ENCODE measurements around the gene PIK3CG. TPM values are rescaled to one million over a fixed set of nuclear protein-coding genes. Genes with fewer than 3 reads are reported as not detected.

PIK3CG gene
- total RNA-seq, 1 donor = not detected

DNA sequence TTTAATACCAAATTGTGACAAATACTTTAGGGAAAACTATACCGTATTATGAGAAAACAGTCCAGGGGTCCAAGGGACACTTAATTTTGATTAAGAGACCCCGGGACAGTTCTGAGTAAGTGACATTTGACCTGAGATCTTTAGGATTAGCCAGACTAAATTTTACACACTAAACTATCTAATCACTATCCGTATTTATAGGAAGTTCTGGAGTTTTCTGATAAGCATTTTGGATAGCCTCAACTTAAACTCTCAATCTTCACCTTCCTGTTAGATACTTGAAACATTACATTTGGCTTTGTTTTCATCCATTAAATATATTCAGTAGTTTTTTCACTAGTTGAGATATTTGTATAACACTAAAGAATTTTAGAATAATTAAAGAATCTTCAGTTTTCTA lies 5.4 kb downstream of the PIK3CG start:
- H3K4me2 ChIP-seq (ENCODE audit: insufficient read depth, low read length) = no peak overlapping the region
- H3K4me3 ChIP-seq (ENCODE audit: insufficient read depth, low read length) = no peak overlapping the region
- H3K27me3 ChIP-seq (ENCODE audit: insufficient read depth, low read length) = peaks cover 16% of the 10 kb centered on the region
- no peaks in the 10 kb centered on the region for H3K4me1 ChIP-seq (ENCODE audit: insufficient read depth, low read length)
- no peak overlapping the region for H3K27ac ChIP-seq (ENCODE audit: low read depth, low read length)
- no peaks in the 10 kb centered on the region for H3K9me3 ChIP-seq (ENCODE audit: low read depth, low read length)
- TF ChIP-seq, protein P1, sequence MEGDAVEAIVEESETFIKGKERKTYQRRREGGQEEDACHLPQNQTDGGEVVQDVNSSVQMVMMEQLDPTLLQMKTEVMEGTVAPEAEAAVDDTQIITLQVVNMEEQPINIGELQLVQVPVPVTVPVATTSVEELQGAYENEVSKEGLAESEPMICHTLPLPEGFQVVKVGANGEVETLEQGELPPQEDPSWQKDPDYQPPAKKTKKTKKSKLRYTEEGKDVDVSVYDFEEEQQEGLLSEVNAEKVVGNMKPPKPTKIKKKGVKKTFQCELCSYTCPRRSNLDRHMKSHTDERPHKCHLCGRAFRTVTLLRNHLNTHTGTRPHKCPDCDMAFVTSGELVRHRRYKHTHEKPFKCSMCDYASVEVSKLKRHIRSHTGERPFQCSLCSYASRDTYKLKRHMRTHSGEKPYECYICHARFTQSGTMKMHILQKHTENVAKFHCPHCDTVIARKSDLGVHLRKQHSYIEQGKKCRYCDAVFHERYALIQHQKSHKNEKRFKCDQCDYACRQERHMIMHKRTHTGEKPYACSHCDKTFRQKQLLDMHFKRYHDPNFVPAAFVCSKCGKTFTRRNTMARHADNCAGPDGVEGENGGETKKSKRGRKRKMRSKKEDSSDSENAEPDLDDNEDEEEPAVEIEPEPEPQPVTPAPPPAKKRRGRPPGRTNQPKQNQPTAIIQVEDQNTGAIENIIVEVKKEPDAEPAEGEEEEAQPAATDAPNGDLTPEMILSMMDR (IDR thresholded peaks at IDR 0.05; ENCODE audit: extremely low read depth, low read depth, low read length) = no peak
- DNase-seq (ENCODE audit: insufficient read length, low spot score, missing footprints) = no peak
- H3K79me2 ChIP-seq (ENCODE audit: insufficient read depth, low read length) = no peaks in the 10 kb centered on the region
- no peaks in the 10 kb centered on the region for H3K36me3 ChIP-seq (ENCODE audit: insufficient read depth, low read length)
- H2AFZ ChIP-seq (ENCODE audit: low read length) = no peak overlapping the region
- no peaks in the 10 kb centered on the region for H4K20me1 ChIP-seq (ENCODE audit: insufficient read depth, low read length)

- TF ChIP-seq, protein P1 (IDR thresholded peaks at IDR 0.05; ENCODE audit: extremely low read depth, low read depth, low read length) = no peak
- Histone ChIP-seq H3K79me2 (ENCODE audit: insufficient read depth, low read length) (no peaks in the 10 kb centered on the region), H3K27ac (ENCODE audit: low read depth, low read length) (no peak overlapping the region), H3K4me1 (ENCODE audit: insufficient read depth, low read length) (no peaks in the 10 kb centered on the region), H2AFZ (ENCODE audit: low read length) (no peak overlapping the region), H3K4me3 (ENCODE audit: insufficient read depth, low read length) (no peak overlapping the region), H4K20me1 (ENCODE audit: insufficient read depth, low read length) (no peaks in the 10 kb centered on the region), H3K27me3 (ENCODE audit: insufficient read depth, low read length) (peaks cover 16% of the 10 kb centered on the region), H3K9me3 (ENCODE audit: low read depth, low read length) (no peaks in the 10 kb centered on the region), H3K36me3 (ENCODE audit: insufficient read depth, low read length) (no peaks in the 10 kb centered on the region), H3K4me2 (ENCODE audit: insufficient read depth, low read length) (no peak overlapping the region)
- DNase-seq (ENCODE audit: insufficient read length, low spot score, missing footprints) = no peak
These were observed 5.9 kb downstream of the PIK3CG start for GRCh38 chr7:106870983-106871410.

- no peak overlapping the region for H3K4me2 ChIP-seq (ENCODE audit: insufficient read depth, low read length)
- peaks cover 16% of the 10 kb centered on the region for H3K27me3 ChIP-seq (ENCODE audit: insufficient read depth, low read length)
- no peak overlapping the region for H3K4me3 ChIP-seq (ENCODE audit: insufficient read depth, low read length)
- H3K36me3 ChIP-seq (ENCODE audit: insufficient read depth, low read length) = no peaks in the 10 kb centered on the region
- no peaks in the 10 kb centered on the region for H4K20me1 ChIP-seq (ENCODE audit: insufficient read depth, low read length)
- H3K9me3 ChIP-seq (ENCODE audit: low read depth, low read length) = no peaks in the 10 kb centered on the region
- H2AFZ ChIP-seq (ENCODE audit: low read length) = no peak overlapping the region
- no peaks in the 10 kb centered on the region for H3K4me1 ChIP-seq (ENCODE audit: insufficient read depth, low read length)
- H3K27ac ChIP-seq (ENCODE audit: low read depth, low read length) = no peak overlapping the region
- DNase-seq (ENCODE audit: insufficient read length, low spot score, missing footprints) = no peak
- no peaks in the 10 kb centered on the region for H3K79me2 ChIP-seq (ENCODE audit: insufficient read depth, low read length)
- TF ChIP-seq, protein P1 (IDR thresholded peaks at IDR 0.05; ENCODE audit: extremely low read depth, low read depth, low read length) = no peak
These were observed 6.9 kb downstream of the PIK3CG start for GRCh38 chr7:106871793-106872571.

DNA sequence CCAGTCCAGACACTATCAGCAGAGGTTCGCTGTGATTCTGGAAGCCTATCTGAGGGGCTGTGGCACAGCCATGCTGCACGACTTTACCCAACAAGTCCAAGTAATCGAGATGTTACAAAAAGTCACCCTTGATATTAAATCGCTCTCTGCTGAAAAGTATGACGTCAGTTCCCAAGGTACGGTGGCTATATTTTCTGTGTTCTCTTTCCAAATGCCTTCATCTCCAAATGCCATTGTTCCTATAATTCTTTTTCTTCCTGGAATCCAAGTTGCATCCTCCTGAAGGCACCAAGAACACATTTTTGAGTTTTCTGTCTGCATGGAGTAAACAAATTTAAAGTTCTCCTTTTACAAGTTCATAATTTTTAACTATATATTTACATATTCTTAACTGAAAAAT lies 7.7 kb downstream of the PIK3CG start:
- no peaks in the 10 kb centered on the region for H3K4me1 ChIP-seq (ENCODE audit: insufficient read depth, low read length)
- TF ChIP-seq, protein P1 (IDR thresholded peaks at IDR 0.05; ENCODE audit: extremely low read depth, low read depth, low read length) = no peak
- H3K9me3 ChIP-seq (ENCODE audit: low read depth, low read length) = no peaks in the 10 kb centered on the region

More for the DNA sequence above, 7.7 kb downstream of the PIK3CG start:
- Histone ChIP-seq H2AFZ (ENCODE audit: low read length) (no peak overlapping the region), H3K4me3 (ENCODE audit: insufficient read depth, low read length) (no peak overlapping the region), H3K27me3 (ENCODE audit: insufficient read depth, low read length) (peaks cover 18% of the 10 kb centered on the region), H3K27ac (ENCODE audit: low read depth, low read length) (no peak overlapping the region), H4K20me1 (ENCODE audit: insufficient read depth, low read length) (no peaks in the 10 kb centered on the region), H3K4me2 (ENCODE audit: insufficient read depth, low read length) (no peak overlapping the region), H3K79me2 (ENCODE audit: insufficient read depth, low read length) (no peaks in the 10 kb centered on the region), H3K36me3 (ENCODE audit: insufficient read depth, low read length) (no peaks in the 10 kb centered on the region)
- DNase-seq (ENCODE audit: insufficient read length, low spot score, missing footprints) = no peak

All from osteoblast (primary cell).